NCI-H1105 treated with DMSO at 0.1 percent for 48 hours (cell line): ENCODE results near the gene ST6GALNAC3.
A peak's percentile ranks its signal among the peaks of the same experiment; 100 is the strongest.

ENCODE experiments used
- DNase-seq: peaks from one replicate; lab custom pipeline; 2025; lab: John Stamatoyannopoulos, UW

The ST6GALNAC3 gene

GRCh38 chr1:76247261-76247852 is 172.8 kb downstream of the ST6GALNAC3 start:
- DNase-seq, result no peak

- peak; percentile 8 for DNase-seq
Observed at GRCh38 chr1:76250271-76250670, 175.7 kb downstream of the ST6GALNAC3 start.

- no peak for DNase-seq
Observed at GRCh38 chr1:76252431-76252830, 177.9 kb downstream of the ST6GALNAC3 start.

- DNase-seq, result no peak
Observed at GRCh38 chr1:76254104-76255030, 179.8 kb downstream of the ST6GALNAC3 start.

GRCh38 chr1:76256289-76257223 is 182.0 kb downstream of the ST6GALNAC3 start:
- no peak for DNase-seq

GRCh38 chr1:76257823-76258222 is 183.3 kb downstream of the ST6GALNAC3 start:
- DNase-seq, result no peak

GRCh38 chr1:76259270-76259669 is 184.7 kb downstream of the ST6GALNAC3 start:
- no peak for DNase-seq

- no peak for DNase-seq
Observed at GRCh38 chr1:76260279-76260678, 185.7 kb downstream of the ST6GALNAC3 start.

GRCh38 chr1:76262601-76263000 is 188.1 kb downstream of the ST6GALNAC3 start:
- no peak for DNase-seq

- no peak for DNase-seq
Observed at GRCh38 chr1:76264642-76265041, 190.1 kb downstream of the ST6GALNAC3 start.

- no peak for DNase-seq
Observed at GRCh38 chr1:76266762-76267161, 192.2 kb downstream of the ST6GALNAC3 start.

GRCh38 chr1:76267631-76268030 is 193.1 kb downstream of the ST6GALNAC3 start:
- no peak for DNase-seq

- peak; percentile 40 for DNase-seq
Observed at GRCh38 chr1:76268341-76268740, 193.8 kb downstream of the ST6GALNAC3 start.

- DNase-seq, result no peak
Observed at GRCh38 chr1:76269155-76269554, 194.6 kb downstream of the ST6GALNAC3 start.

- DNase-seq, result no peak
Observed at GRCh38 chr1:76274302-76274701, 199.8 kb downstream of the ST6GALNAC3 start.

GRCh38 chr1:76274718-76275117 is 200.2 kb downstream of the ST6GALNAC3 start:
- DNase-seq, result no peak

GRCh38 chr1:76278711-76279100 is 204.2 kb downstream of the ST6GALNAC3 start:
- no peak for DNase-seq

GRCh38 chr1:76279101-76279748 is 204.7 kb downstream of the ST6GALNAC3 start:
- no peak for DNase-seq

- DNase-seq, result no peak
Observed at GRCh38 chr1:76281306-76281705, 206.8 kb downstream of the ST6GALNAC3 start.

GRCh38 chr1:76284842-76285241 is 210.3 kb downstream of the ST6GALNAC3 start:
- no peak for DNase-seq

- no peak for DNase-seq
Observed at GRCh38 chr1:76285578-76286135, 211.1 kb downstream of the ST6GALNAC3 start.
